Cardiac fibroblast (primary cell): ENCODE data around the gene ASXL2.

Experiments used
- DNase-seq, 2 donors: peaks; one replicate each; pipeline versions ENCODE4 v3.0.0 to v3.0.0-alpha.2; 2010; ENCODE audit warnings: low read depth in 2 of 2
- H3K4me3 ChIP-seq, 2 donors: replicated peaks in 1 of 2; 1 replicate in 1 of 2; 2 replicates in 1 of 2; pipeline ENCODE4 v1.5.1; 2011; ENCODE audit warnings: low read depth in 2 of 2, low read length in 2 of 2, mild to moderate bottlenecking in 2 of 2, moderate library complexity in 1 of 2
- CTCF ChIP-seq: IDR thresholded peaks from one replicate; pipeline ENCODE4 v1.5.1; 2011; ENCODE audit warnings: low read depth, mild to moderate bottlenecking, low read length, inconsistent platforms

Gene ASXL2

DNA sequence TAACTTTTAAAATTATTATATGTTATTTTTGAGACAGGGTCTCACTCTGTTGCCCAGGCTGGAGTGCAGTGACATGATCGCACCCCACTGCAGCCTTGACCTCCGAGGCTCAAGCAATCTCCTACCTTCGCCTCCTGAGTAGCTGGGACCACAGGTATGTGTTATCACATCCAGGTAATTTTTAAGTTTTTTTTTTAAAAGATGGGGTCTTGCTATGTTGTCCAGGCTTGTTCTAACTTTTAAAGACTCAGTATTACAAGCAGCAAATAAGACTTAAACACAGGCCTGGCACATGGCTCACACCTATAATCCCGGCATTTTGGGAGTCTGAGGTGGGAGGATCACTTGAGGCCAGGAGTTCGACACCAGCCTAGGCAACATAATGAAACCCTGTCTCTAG, 101.2 kb downstream of the ASXL2 start:
- no peak overlapping the region for H3K4me3 ChIP-seq
- TF ChIP-seq CTCF = no peak
- no peak for DNase-seq

GRCh38 chr2:25772078-25772477, 106.2 kb downstream of the ASXL2 start:
- DNase-seq = no peak
- no peak overlapping the region for H3K4me3 ChIP-seq
- no peak for TF ChIP-seq CTCF

GRCh38 chr2:25763575-25763974, 114.7 kb downstream of the ASXL2 start:
- no peak for DNase-seq
- no peak overlapping the region for H3K4me3 ChIP-seq
- TF ChIP-seq CTCF = no peak

DNA sequence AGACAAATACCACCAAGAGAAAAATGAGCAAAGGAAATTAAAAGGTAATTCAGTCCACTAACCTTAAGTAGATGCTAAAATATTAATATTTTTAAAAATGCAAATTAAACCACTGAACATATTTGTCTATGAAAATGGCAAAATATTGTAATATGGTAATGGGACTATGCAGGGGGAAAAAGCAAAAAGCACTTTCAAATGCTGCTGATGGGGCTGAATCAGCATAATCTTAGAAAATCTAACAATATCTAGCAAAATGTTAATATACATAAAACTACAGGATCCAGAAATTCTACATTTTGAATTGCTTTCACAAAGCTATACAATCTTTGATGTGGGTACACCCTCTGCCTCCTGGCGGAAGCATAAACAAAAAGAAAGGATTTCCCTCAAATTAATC, 118.0 kb downstream of the ASXL2 start:
- no peak for TF ChIP-seq CTCF
- H3K4me3 ChIP-seq = no peak overlapping the region
- DNase-seq = no peak

DNA sequence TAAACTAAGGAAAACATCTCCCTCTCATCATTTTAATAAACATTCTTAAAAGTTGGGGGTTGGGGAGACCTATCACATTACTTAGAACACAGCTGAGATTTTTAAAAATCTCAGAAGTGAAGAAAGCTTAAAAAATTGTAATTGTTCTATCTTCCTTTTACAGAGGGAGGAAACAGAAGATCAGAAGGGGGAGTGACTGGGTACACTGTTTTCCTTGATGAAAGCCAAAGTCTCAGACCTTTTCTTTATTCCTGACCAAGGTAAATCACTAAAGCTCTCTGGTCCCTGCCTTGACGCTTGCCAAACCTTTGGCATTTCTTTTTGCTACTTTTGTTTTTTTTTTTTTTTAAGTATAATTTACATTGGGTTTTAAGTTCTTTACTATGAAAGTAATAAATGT, 119.9 kb downstream of the ASXL2 start:
- DNase-seq = no peak
- TF ChIP-seq CTCF = no peak
- no peak overlapping the region for H3K4me3 ChIP-seq

DNA sequence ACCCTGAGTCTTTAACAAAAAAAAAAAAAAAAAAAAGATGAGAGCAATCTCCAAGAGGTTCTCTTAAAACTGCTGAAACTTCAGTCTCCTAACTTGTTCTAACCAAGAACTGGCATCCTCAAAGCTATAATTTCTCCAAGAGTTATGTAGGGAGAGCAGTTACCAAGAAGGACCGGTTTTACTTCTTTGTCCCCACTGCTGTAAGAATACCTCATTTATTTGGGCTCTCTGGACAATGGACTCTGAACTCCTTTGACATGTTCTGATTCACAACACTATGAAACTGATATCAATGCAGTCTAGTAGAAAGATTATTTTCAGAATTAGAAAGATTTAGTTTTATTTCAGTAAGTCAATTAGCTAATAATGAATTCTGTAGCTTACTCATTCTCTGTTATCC, 120.4 kb downstream of the ASXL2 start:
- no peak for TF ChIP-seq CTCF
- DNase-seq = no peak

GRCh38 chr2:25756536-25756935, 121.8 kb downstream of the ASXL2 start:
- H3K4me3 ChIP-seq = no peak overlapping the region
- DNase-seq = no peak
- TF ChIP-seq CTCF = no peak

More for the DNA sequence above, 120.4 kb downstream of the ASXL2 start:
- H3K4me3 ChIP-seq = no peak overlapping the region
